GM12878 (cell line): ENCODE data around the gene GTF2A1. TPM values are rescaled to one million over a fixed set of nuclear protein-coding genes. Genes with fewer than 3 reads are reported as not detected.

ENCODE experiments used
- BHLHE40 ChIP-seq, 2 experiments: fragments of 450-650 bp in 1 of 2; IDR thresholded peaks; 2 replicates each; pipeline ENCODE4 v1.6.1; 2011 to 2017; ENCODE audit warnings: low read depth in 2 of 2, borderline replicate concordance in 1 of 2, improper control_type of control experiment in 1 of 2, low read length in 1 of 2, mild to moderate bottlenecking in 1 of 2
- CBX5 ChIP-seq: sonication (generic); IDR thresholded peaks from 2 replicates; pipeline ENCODE4 v1.6.1; 2016; ENCODE audit warnings: low read depth, moderate library complexity, mild to moderate bottlenecking, inconsistent platforms
- CHD4 ChIP-seq: fragments of 200-600 bp; sonication (generic); IDR thresholded peaks from 2 replicates; pipeline ENCODE4 v1.6.1; 2016; ENCODE audit warnings: mild to moderate bottlenecking
- CUX1 ChIP-seq: IDR thresholded peaks from 2 replicates; pipeline ENCODE4 v1.6.1; 2012; ENCODE audit warnings: improper control_type of control experiment, low read depth, low read length; ENCODE audit not compliant: insufficient replicate concordance
- HDGF ChIP-seq: fragments of 450-650 bp; IDR thresholded peaks from 2 replicates; pipeline ENCODE4 v1.6.1; 2016; ENCODE audit warnings: antibody characterized with exemption
- SMAD1 ChIP-seq: fragments of 450-650 bp; IDR thresholded peaks from 2 replicates; pipeline ENCODE4 v1.6.1; 2018; ENCODE audit warnings: mild to moderate bottlenecking, low read depth; ENCODE audit not compliant: partially characterized antibody
- SMC3 ChIP-seq: IDR thresholded peaks from 2 replicates; pipeline ENCODE4 v1.6.1; 2011; ENCODE audit warnings: low read length, improper control_type of control experiment, borderline replicate concordance
- TAF1 ChIP-seq: IDR thresholded peaks from 2 replicates; pipeline ENCODE4 v1.6.1; 2011; ENCODE audit warnings: mild to moderate bottlenecking, low read depth, low read length, borderline replicate concordance
- YBX1 ChIP-seq: fragments of 450-650 bp; IDR thresholded peaks from 2 replicates; pipeline ENCODE4 v1.6.1; 2016; ENCODE audit warnings: antibody characterized with exemption
- ZBED1 ChIP-seq: IDR thresholded peaks from 2 replicates; pipeline ENCODE4 v1.6.1; 2016; ENCODE audit warnings: borderline replicate concordance
- polyA plus RNA-seq, 11 experiments: library from polyadenylated mRNA; depleted of rRNA in 4 of 11; unstranded in 6 of 11; stranded (reverse) in 5 of 11; fragments of >200 nt; fragmentation: Nextera tagmentation in 4 of 11; fragmentation: Illumina TruSeq in 1 of 11; extraction: Ambion mirVana in 4 of 11; extraction: Trizol in 1 of 11; gene quantifications; 1 replicate in 1 of 11; 2 replicates in 10 of 11; pipeline versions ENCODE4 v1.2.1 to v1.2.3, GENCODE V29; 2011 to 2016; ENCODE audit warnings: inconsistent platforms in 2 of 11, missing spikeins in 2 of 11, low read depth in 1 of 11
- total RNA-seq, 4 experiments: library from RNA; depleted of rRNA in 3 of 4; stranded (reverse); fragments of >200 nt in 3 of 4; fragmentation: Illumina TruSeq in 1 of 4; extraction: Trizol in 1 of 4; gene quantifications; 2 replicates each; pipeline versions ENCODE4 v1.2.1 to v1.2.3, GENCODE V29; 2013 to 2021

Gene GTF2A1
- total and polyA plus RNA-seq, 10 of the 15 experiments (the other 5 are each of a cell fraction or from before 2014, with no cell fraction given) = 2.5 to 28.7 (median 14.9) TPM

- TF ChIP-seq CUX1 (no peak), YBX1 (no peak), HDGF (no peak), CBX5 (no peak), ZBED1 (no peak), SMC3 (peak; percentile 22; the same call in 1 of the 2 replicates), SMAD1 (no peak), BHLHE40 (IDR thresholded peaks at IDR 0.05; ENCODE audit: borderline replicate concordance in 1 of 2, low read depth in 2 of 2, low read length in 1 of 2) (no peak), TAF1 (no peak), CHD4 (no peak)
Measured at GRCh38 chr14:81211844-81212243, 8.9 kb downstream of the GTF2A1 start (continued).
